Measurements from ENCODE around the gene VPS26A. TPM values are rescaled to one million over a fixed set of nuclear protein-coding genes. Genes with fewer than 3 reads are reported as not detected.
A peak's percentile ranks its signal among the peaks of the same experiment; 100 is the strongest.

Gene VPS26A
- total RNA-seq, 6 experiments from 2014 or later, result 47.9 to 62.8 (median 61.4) TPM

GRCh38 chr10:69086001-69086509, 37.9 kb upstream of the VPS26A start:
- TF ChIP-seq CTCF (IDR thresholded peaks at IDR 0.05), result no peak
- H3K27me3 Mint-ChIP-seq (ENCODE audit: insufficient read depth), result peaks cover 3% of the 10 kb centered on the region; the same call in 1 of the 2 replicates
- no peaks in the 10 kb centered on the region for H3K9me3 Mint-ChIP-seq
- peaks cover 23% of the 10 kb centered on the region; the same call in 1 of the 2 replicates for H3K36me3 Mint-ChIP-seq (ENCODE audit: low read depth)
- peak overlapping the region; percentile 39 for H3K27ac Mint-ChIP-seq
- DNase-seq, result no peak
- peak overlapping the region; percentile 38; the same call in 1 of the 2 replicates for H3K4me3 Mint-ChIP-seq
- H3K4me1 Mint-ChIP-seq (ENCODE audit: low read depth), result peaks cover 59% of the 10 kb centered on the region

DNA sequence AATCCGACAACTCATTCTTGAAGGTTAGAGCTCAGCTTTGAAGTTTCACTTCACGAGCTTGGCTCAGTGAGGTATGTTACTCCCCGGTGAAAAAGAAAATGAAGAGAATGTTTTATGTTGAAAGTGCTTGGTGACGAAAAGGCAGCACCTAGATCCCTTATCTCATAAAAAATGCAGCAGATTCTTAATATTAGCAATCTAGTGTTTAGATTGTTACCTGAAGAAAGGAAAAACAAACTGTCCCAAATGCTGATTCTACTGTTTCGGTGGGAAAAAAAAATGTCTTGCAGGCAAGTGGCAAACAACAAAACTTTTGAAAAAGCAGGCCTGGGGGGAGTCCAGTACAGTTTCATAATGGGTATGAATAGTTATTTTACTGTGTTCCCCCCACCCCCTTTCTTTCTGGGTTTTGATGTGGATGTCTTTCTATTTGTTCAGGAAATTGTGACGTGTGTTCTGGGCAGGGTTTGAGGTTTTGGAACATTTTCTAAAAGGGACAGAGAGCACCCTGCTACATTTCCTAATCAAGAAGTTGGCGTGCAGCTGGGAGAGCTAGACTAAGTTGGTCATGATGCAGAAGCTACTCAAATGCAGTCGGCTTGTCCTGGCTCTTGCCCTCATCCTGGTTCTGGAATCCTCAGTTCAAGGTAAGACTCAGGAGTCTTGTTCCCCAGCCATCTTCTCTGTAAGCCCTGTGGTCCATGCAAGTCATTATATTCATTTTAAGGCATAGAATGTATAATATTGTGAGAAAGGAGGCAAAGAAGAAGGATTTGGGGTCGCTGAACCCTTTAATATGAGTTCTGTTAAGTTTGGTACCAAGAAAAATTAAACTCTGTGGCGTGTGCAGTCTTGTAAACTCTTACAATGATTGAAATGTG, 36.1 kb upstream of the VPS26A start, which contains the start of gene SRGN:
SRGN (plus strand) TSS at position 514 of the 881 bp plus-strand sequence; CDS start at position 569, 55 bp downstream.
- Mint-ChIP-seq H3K27ac (peak within 1 kb of the TSS; percentile 94), H3K27me3 (ENCODE audit: insufficient read depth) (no peaks in the 10 kb centered on the region; the same call in 1 of the 2 replicates), H3K9me3 (no peaks in the 10 kb centered on the region), H3K4me1 (ENCODE audit: low read depth) (peaks cover 71% of the 10 kb centered on the region), H3K36me3 (ENCODE audit: low read depth) (peaks cover 23% of the 10 kb centered on the region; the same call in 1 of the 2 replicates), H3K4me3 (peak within 1 kb of the TSS; percentile 93)
- TF ChIP-seq CTCF (IDR thresholded peaks at IDR 0.05), result no peak
- DNase-seq, result peak; percentile 52

DNA sequence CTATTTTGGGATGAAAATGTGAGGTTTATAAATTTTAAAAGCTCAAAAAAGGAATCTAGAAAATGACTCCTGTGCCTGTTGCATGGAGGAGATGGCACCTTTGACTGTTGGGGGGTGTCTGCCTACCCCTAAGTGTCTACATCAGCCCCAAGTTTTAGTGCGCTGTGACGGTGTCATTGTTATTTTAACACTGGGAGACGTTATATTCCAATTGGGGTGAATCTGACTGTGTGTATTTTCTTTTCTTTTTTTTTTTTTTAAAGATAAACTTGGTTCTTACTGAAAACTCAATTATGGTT, 35.6 kb upstream of the VPS26A start:
- no peak for TF ChIP-seq CTCF (IDR thresholded peaks at IDR 0.05)

GRCh38 chr10:69088801-69089501, 35.0 kb upstream of the VPS26A start:
- H3K4me1 Mint-ChIP-seq (ENCODE audit: low read depth), result peaks cover 79% of the 10 kb centered on the region
- H3K9me3 Mint-ChIP-seq, result no peaks in the 10 kb centered on the region
- peak overlapping the region; percentile 93 for H3K4me3 Mint-ChIP-seq

More for the DNA sequence above, 35.6 kb upstream of the VPS26A start:
- DNase-seq, result no peak
- H3K4me3 Mint-ChIP-seq, result peak overlapping the region; percentile 93
- H3K9me3 Mint-ChIP-seq, result no peaks in the 10 kb centered on the region
- H3K27me3 Mint-ChIP-seq (ENCODE audit: insufficient read depth), result no peaks in the 10 kb centered on the region; the same call in 1 of the 2 replicates
- peak overlapping the region; percentile 94 for H3K27ac Mint-ChIP-seq
- peaks cover 26% of the 10 kb centered on the region; the same call in 1 of the 2 replicates for H3K36me3 Mint-ChIP-seq (ENCODE audit: low read depth)
- peaks cover 77% of the 10 kb centered on the region for H3K4me1 Mint-ChIP-seq (ENCODE audit: low read depth)

More at GRCh38 chr10:69088801-69089501, 35.0 kb upstream of the VPS26A start:
- peak; percentile 39 for DNase-seq
- Mint-ChIP-seq H3K27me3 (ENCODE audit: insufficient read depth) (no peaks in the 10 kb centered on the region; the same call in 1 of the 2 replicates), H3K36me3 (ENCODE audit: low read depth) (peaks cover 28% of the 10 kb centered on the region; the same call in 1 of the 2 replicates), H3K27ac (peak overlapping the region; percentile 94)
- no peak for TF ChIP-seq CTCF (IDR thresholded peaks at IDR 0.05)

Data from HFFc6 (cell line).